WTC11 (cell line): ENCODE data around the gene R3HCC1L. TPM values are rescaled to one million over a fixed set of nuclear protein-coding genes. Genes with fewer than 3 reads are reported as not detected.

Experiments used
- ATAC-seq: fragments of 200-7000 bp; cut with Tn5 transposase; 2 replicates; pipeline ENCODE4 v1.10.0; 2021; ENCODE audit warnings: mild to moderate bottlenecking, moderate library complexity
- CTCF ChIA-PET: fragments of 300-600 bp; sonication (Branson Sonifier 250); formaldehyde crosslinking; loops from one replicate; lab custom pipeline; 2021; ENCODE audit warnings: antibody characterized with exemption; lab: Charles Lee
- POLR2A ChIA-PET: fragments of 350-600 bp; sonication (Branson Sonifier 250); formaldehyde crosslinking; loops from one replicate; lab custom pipeline; 2021; ENCODE audit warnings: antibody characterized with exemption; lab: Charles Lee
- DNase-seq: peaks from one replicate; pipeline ENCODE4 v3.0.0; 2021; ENCODE audit warnings: low spot score
- H3K27ac Mint-ChIP-seq: 2 replicates; pipeline ENCODE4 v1.8.0; 2021; ENCODE audit warnings: mixed read lengths
- H3K27me3 Mint-ChIP-seq: 2 replicates; pipeline ENCODE4 v1.8.0; 2021; ENCODE audit warnings: low read depth, mild to moderate bottlenecking, moderate library complexity, mixed read lengths
- H3K36me3 Mint-ChIP-seq: 2 replicates; pipeline ENCODE4 v1.8.0; 2021; ENCODE audit warnings: mixed read lengths
- H3K4me1 Mint-ChIP-seq: 2 replicates; pipeline ENCODE4 v1.8.0; 2022; ENCODE audit warnings: mixed read lengths
- H3K4me3 Mint-ChIP-seq: 2 replicates; pipeline ENCODE4 v1.8.0; 2021; ENCODE audit warnings: mild to moderate bottlenecking, moderate library complexity, mixed read lengths
- H3K9me3 Mint-ChIP-seq: 2 replicates; pipeline ENCODE4 v1.8.0; 2021; ENCODE audit warnings: mixed read lengths
- CREM ChIP-seq: sonication (generic); formaldehyde crosslinking; IDR thresholded peaks from 2 replicates; pipeline ENCODE4 v1.8.1; 2022; ENCODE audit warnings: mild to moderate bottlenecking, missing genetic modification reagents, moderate library complexity
- ELF4 ChIP-seq: sonication (generic); formaldehyde crosslinking; IDR thresholded peaks from 2 replicates; pipeline ENCODE4 v1.8.1; 2022; ENCODE audit warnings: low read depth, mild to moderate bottlenecking, moderate library complexity, missing genetic modification reagents
- EMX1 ChIP-seq: fragments of 250-450 bp; sonication (Bioruptor Pico); IDR thresholded peaks from 2 replicates; pipeline ENCODE4 v1.8.0; 2021; ENCODE audit warnings: mild to moderate bottlenecking
- ESRRA ChIP-seq: sonication (generic); formaldehyde crosslinking; IDR thresholded peaks from 2 replicates; pipeline ENCODE4 v1.8.1; 2022; ENCODE audit warnings: mild to moderate bottlenecking, missing genetic modification reagents, borderline replicate concordance
- FOXJ3 ChIP-seq: sonication (generic); formaldehyde crosslinking; IDR thresholded peaks from 2 replicates; pipeline ENCODE4 v1.9.0; 2021; ENCODE audit warnings: missing genetic modification reagents, mild to moderate bottlenecking, borderline replicate concordance
- FOXP1 ChIP-seq: sonication (generic); formaldehyde crosslinking; IDR thresholded peaks from 2 replicates; pipeline ENCODE4 v1.8.0; 2022; ENCODE audit warnings: missing genetic modification reagents, mild to moderate bottlenecking, moderate library complexity, borderline replicate concordance
- JAZF1 ChIP-seq: fragments of 250-450 bp; sonication (Bioruptor Pico); IDR thresholded peaks from 2 replicates; pipeline ENCODE4 v1.9.0; 2021; ENCODE audit warnings: moderate library complexity, mild to moderate bottlenecking, inconsistent platforms
- MXD4 ChIP-seq: fragments of 250-450 bp; sonication (Bioruptor Pico); IDR thresholded peaks from 2 replicates; pipeline ENCODE4 v1.8.0; 2021; ENCODE audit warnings: mild to moderate bottlenecking, moderate library complexity, borderline replicate concordance
- MYBL2 ChIP-seq: sonication (generic); formaldehyde crosslinking; IDR thresholded peaks from 2 replicates; pipeline ENCODE4 v1.8.1; 2023; ENCODE audit warnings: mild to moderate bottlenecking, moderate library complexity, missing genetic modification reagents
- NFE2L1 ChIP-seq: sonication (generic); formaldehyde crosslinking; IDR thresholded peaks from 2 replicates; pipeline ENCODE4 v1.8.1; 2023; ENCODE audit warnings: missing genetic modification reagents
- NR3C1 ChIP-seq: sonication (generic); formaldehyde crosslinking; conservative IDR thresholded peaks from 2 replicates; pipeline ENCODE4 v1.8.1; 2023; ENCODE audit warnings: low read depth, mild to moderate bottlenecking, missing genetic modification reagents
- RORB ChIP-seq: fragments of 250-450 bp; sonication (Bioruptor Pico); IDR thresholded peaks from 2 replicates; pipeline ENCODE4 v1.9.0; 2021; ENCODE audit warnings: mild to moderate bottlenecking
- SMAD3 ChIP-seq: sonication (generic); formaldehyde crosslinking; IDR thresholded peaks from 2 replicates; pipeline ENCODE4 v1.8.0; 2022; ENCODE audit warnings: missing genetic modification reagents, mild to moderate bottlenecking, borderline replicate concordance
- TEAD4 ChIP-seq: sonication (generic); formaldehyde crosslinking; IDR thresholded peaks from 2 replicates; pipeline ENCODE4 v1.8.0; 2022; ENCODE audit warnings: mild to moderate bottlenecking, missing genetic modification reagents
- ZNF138 ChIP-seq: sonication (generic); formaldehyde crosslinking; conservative IDR thresholded peaks from 2 replicates; pipeline ENCODE4 v1.8.1; 2022; ENCODE audit warnings: mild to moderate bottlenecking, moderate library complexity, missing genetic modification reagents
- ZNF396 ChIP-seq: fragments of 250-450 bp; sonication (Bioruptor Pico); IDR thresholded peaks from 2 replicates; pipeline ENCODE4 v1.8.0; 2021; ENCODE audit warnings: mild to moderate bottlenecking, moderate library complexity, borderline replicate concordance
- ZNF671 ChIP-seq: fragments of 250-450 bp; sonication (Bioruptor Pico); IDR thresholded peaks from 2 replicates; pipeline ENCODE4 v1.8.0; 2021; ENCODE audit warnings: mild to moderate bottlenecking
- total RNA-seq: library from RNA; stranded (reverse); gene quantifications from 3 replicates; pipeline ENCODE4 v1.2.3, GENCODE V29; 2021
- TF ChIP-seq, protein P1 (sequence below): fragments of 250-450 bp; sonication (Bioruptor Pico); IDR thresholded peaks from 2 replicates; pipeline ENCODE4 v1.9.0; 2021; ENCODE audit warnings: mild to moderate bottlenecking
- TF ChIP-seq, protein P2 (sequence below): sonication (generic); formaldehyde crosslinking; IDR thresholded peaks from 2 replicates; pipeline ENCODE4 v1.8.0; 2022; ENCODE audit warnings: mild to moderate bottlenecking, missing genetic modification reagents
- TF ChIP-seq, protein P3 (sequence below): sonication (generic); formaldehyde crosslinking; IDR thresholded peaks from 2 replicates; pipeline ENCODE4 v1.8.1; 2022; ENCODE audit warnings: missing genetic modification reagents, borderline replicate concordance
- TF ChIP-seq, protein P4 (sequence below): sonication (generic); formaldehyde crosslinking; IDR thresholded peaks from 2 replicates; pipeline ENCODE4 v1.8.1; 2023; ENCODE audit warnings: mild to moderate bottlenecking, missing genetic modification reagents, moderate library complexity
- TF ChIP-seq, protein P5 (sequence below): sonication (generic); formaldehyde crosslinking; IDR thresholded peaks from 2 replicates; pipeline ENCODE4 v1.8.1; 2023; ENCODE audit warnings: mild to moderate bottlenecking, missing genetic modification reagents
- TF ChIP-seq, protein P6 (sequence below): sonication (generic); formaldehyde crosslinking; IDR thresholded peaks from 2 replicates; pipeline ENCODE4 v1.8.1; 2023; ENCODE audit warnings: mild to moderate bottlenecking, missing genetic modification reagents, moderate library complexity

The R3HCC1L gene
- total RNA-seq, 1 experiment from 2014 or later = 14.7 TPM

DNA sequence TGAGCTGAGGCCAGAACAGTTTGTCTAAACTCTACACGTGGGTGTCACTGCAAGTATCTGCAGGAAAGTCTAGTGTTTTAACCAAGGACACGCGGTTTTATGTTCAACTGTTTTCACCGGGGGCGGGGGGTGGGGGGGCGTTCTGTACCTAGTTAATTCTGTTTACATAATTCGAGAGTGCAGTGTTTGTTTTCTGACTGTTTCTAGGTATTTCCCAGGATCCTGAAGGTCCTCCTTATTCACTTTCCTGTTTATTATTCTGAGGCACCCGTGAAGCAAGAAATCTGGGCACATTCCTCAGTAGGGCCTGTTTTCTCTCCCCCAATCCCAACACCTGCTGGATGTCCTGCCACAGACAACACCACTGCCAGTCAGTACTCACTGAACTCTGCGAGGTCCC lies 125.9 kb downstream of the R3HCC1L start (continued):
- TF ChIP-seq NFE2L1 (CRISPR knock-in tag) = no peak
- TF ChIP-seq, protein P1, sequence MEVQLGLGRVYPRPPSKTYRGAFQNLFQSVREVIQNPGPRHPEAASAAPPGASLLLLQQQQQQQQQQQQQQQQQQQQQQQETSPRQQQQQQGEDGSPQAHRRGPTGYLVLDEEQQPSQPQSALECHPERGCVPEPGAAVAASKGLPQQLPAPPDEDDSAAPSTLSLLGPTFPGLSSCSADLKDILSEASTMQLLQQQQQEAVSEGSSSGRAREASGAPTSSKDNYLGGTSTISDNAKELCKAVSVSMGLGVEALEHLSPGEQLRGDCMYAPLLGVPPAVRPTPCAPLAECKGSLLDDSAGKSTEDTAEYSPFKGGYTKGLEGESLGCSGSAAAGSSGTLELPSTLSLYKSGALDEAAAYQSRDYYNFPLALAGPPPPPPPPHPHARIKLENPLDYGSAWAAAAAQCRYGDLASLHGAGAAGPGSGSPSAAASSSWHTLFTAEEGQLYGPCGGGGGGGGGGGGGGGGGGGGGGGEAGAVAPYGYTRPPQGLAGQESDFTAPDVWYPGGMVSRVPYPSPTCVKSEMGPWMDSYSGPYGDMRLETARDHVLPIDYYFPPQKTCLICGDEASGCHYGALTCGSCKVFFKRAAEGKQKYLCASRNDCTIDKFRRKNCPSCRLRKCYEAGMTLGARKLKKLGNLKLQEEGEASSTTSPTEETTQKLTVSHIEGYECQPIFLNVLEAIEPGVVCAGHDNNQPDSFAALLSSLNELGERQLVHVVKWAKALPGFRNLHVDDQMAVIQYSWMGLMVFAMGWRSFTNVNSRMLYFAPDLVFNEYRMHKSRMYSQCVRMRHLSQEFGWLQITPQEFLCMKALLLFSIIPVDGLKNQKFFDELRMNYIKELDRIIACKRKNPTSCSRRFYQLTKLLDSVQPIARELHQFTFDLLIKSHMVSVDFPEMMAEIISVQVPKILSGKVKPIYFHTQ (CRISPR knock-in tag) = no peak
- TF ChIP-seq, protein P2, sequence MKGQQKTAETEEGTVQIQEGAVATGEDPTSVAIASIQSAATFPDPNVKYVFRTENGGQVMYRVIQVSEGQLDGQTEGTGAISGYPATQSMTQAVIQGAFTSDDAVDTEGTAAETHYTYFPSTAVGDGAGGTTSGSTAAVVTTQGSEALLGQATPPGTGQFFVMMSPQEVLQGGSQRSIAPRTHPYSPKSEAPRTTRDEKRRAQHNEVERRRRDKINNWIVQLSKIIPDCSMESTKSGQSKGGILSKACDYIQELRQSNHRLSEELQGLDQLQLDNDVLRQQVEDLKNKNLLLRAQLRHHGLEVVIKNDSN = no peak

- Mint-ChIP-seq H3K27ac (no peak overlapping the region; the same call in 1 of the 2 replicates), H3K9me3 (no peaks in the 10 kb centered on the region), H3K36me3 (no peaks in the 10 kb centered on the region), H3K4me1 (no peaks in the 10 kb centered on the region), H3K4me3 (no peak overlapping the region), H3K27me3 (no peaks in the 10 kb centered on the region)
- DNase-seq (no peak), ATAC-seq (no peak)
- CTCF ChIA-PET = interaction anchor here (13.7 kb wide), 1 partner anchor 48 kb away, joined by 204 read pairs; no protein-coding TSS in a partner anchor
- POLR2A ChIA-PET = no interaction called here
- TF ChIP-seq RORB (CRISPR knock-in tag) (no peak), EMX1 (no peak), CREM (CRISPR knock-in tag) (no peak), ZNF671 (CRISPR knock-in tag) (no peak), JAZF1 (CRISPR knock-in tag) (no peak), SMAD3 (CRISPR knock-in tag) (no peak), ZNF138 (no peak), ELF4 (CRISPR knock-in tag) (no peak), ESRRA (CRISPR knock-in tag) (no peak), TEAD4 (CRISPR knock-in tag) (no peak), MXD4 (CRISPR knock-in tag) (no peak)
- TF ChIP-seq, protein P3, sequence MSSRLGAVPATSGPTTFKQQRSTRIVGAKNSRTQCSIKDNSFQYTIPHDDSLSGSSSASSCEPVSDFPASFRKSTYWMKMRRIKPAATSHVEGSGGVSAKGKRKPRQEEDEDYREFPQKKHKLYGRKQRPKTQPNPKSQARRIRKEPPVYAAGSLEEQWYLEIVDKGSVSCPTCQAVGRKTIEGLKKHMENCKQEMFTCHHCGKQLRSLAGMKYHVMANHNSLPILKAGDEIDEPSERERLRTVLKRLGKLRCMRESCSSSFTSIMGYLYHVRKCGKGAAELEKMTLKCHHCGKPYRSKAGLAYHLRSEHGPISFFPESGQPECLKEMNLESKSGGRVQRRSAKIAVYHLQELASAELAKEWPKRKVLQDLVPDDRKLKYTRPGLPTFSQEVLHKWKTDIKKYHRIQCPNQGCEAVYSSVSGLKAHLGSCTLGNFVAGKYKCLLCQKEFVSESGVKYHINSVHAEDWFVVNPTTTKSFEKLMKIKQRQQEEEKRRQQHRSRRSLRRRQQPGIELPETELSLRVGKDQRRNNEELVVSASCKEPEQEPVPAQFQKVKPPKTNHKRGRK (CRISPR knock-in tag) = no peak
- TF ChIP-seq, protein P4, sequence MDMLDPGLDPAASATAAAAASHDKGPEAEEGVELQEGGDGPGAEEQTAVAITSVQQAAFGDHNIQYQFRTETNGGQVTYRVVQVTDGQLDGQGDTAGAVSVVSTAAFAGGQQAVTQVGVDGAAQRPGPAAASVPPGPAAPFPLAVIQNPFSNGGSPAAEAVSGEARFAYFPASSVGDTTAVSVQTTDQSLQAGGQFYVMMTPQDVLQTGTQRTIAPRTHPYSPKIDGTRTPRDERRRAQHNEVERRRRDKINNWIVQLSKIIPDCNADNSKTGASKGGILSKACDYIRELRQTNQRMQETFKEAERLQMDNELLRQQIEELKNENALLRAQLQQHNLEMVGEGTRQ (CRISPR knock-in tag) = no peak
Observed at GRCh38 chr10:98260752-98261151, 126.3 kb downstream of the R3HCC1L start.

DNA sequence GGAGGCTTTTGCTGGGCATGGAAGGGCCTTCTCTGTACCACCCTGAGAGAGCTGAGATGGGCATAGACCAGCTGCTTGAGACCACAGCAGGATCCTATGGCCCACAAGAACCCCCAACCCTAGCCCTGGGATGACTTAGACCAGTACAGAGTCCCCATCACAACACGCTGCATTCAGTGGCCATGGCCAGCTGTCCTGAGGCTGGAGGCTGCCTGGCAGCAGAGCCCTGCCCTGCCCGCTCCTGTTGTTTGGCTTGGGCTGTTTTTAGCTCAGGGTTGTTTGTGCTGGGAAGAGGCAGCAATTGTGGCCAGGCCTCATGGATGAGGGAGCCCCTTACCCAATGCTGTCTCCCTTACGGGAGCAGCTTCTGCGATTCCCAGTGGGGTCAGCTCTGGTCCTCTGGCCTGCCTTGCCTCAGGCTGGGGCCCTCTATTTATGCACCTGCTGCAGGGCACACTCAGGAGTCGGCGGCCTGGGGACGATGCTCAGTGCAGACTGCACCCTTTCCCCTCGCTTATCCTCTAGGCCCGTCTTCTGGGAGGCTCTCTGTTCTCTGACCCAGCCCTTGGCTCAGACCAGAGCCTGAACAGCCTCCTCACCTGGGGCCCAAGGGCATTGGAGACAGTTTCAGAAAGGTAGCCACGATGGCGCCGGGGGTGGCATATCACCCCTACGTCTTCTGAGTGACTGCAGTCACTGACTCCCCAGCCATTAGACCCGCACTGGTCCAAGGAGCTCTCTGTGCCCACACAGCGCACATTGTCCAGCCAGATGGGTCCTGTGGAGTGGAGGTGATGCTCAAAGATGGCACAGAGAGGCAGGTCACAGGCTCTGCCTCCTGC lies 127.2 kb downstream of the R3HCC1L start:
- no peak for ATAC-seq
- H3K36me3 Mint-ChIP-seq = no peaks in the 10 kb centered on the region
- TF ChIP-seq, protein P5, sequence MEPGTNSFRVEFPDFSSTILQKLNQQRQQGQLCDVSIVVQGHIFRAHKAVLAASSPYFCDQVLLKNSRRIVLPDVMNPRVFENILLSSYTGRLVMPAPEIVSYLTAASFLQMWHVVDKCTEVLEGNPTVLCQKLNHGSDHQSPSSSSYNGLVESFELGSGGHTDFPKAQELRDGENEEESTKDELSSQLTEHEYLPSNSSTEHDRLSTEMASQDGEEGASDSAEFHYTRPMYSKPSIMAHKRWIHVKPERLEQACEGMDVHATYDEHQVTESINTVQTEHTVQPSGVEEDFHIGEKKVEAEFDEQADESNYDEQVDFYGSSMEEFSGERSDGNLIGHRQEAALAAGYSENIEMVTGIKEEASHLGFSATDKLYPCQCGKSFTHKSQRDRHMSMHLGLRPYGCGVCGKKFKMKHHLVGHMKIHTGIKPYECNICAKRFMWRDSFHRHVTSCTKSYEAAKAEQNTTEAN = no peak
- TF ChIP-seq NR3C1 (CRISPR knock-in tag) = no peak
- TF ChIP-seq ZNF396 (CRISPR knock-in tag) = no peak
- TF ChIP-seq MYBL2 (CRISPR knock-in tag) = no peak
- TF ChIP-seq, protein P6, sequence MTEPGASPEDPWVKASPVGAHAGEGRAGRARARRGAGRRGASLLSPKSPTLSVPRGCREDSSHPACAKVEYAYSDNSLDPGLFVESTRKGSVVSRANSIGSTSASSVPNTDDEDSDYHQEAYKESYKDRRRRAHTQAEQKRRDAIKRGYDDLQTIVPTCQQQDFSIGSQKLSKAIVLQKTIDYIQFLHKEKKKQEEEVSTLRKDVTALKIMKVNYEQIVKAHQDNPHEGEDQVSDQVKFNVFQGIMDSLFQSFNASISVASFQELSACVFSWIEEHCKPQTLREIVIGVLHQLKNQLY (CRISPR knock-in tag) = no peak
- no peak for TF ChIP-seq FOXJ3
- TF ChIP-seq, protein P3 (CRISPR knock-in tag) = no peak
- TF ChIP-seq FOXP1 (CRISPR knock-in tag) = no peak

More for the DNA sequence above, 127.2 kb downstream of the R3HCC1L start:
- no peak overlapping the region for H3K4me3 Mint-ChIP-seq
- peaks cover 5% of the 10 kb centered on the region for H3K4me1 Mint-ChIP-seq
- CTCF ChIA-PET = interaction anchor here (0.6 to 13.7 kb wide), 11 partner anchors 10 to 225 kb away, joined by 3 to 204 read pairs (median 5); no protein-coding TSS in a partner anchor
- POLR2A ChIA-PET = no interaction called here
- no peak overlapping the region for H3K27ac Mint-ChIP-seq
- H3K9me3 Mint-ChIP-seq = no peaks in the 10 kb centered on the region
- DNase-seq = no peak
- H3K27me3 Mint-ChIP-seq = no peaks in the 10 kb centered on the region; the same call in 1 of the 2 replicates
